GM10266 (cell line): Measurements from ENCODE around the gene ZSCAN32.

Experiments used
- DNase-seq: peaks from one replicate; pipeline ENCODE4 v3.0.0; 2012; ENCODE audit errors: extremely low spot score
- CTCF ChIP-seq: IDR thresholded peaks from 2 replicates; pipeline ENCODE4 v1.5.1; 2012; ENCODE audit warnings: mild to moderate bottlenecking, low read depth; ENCODE audit not compliant: control insufficient read depth, insufficient read depth; ENCODE audit errors: missing control alignments

ZSCAN32 gene

GRCh38 chr16:3358871-3359270 is 41.9 kb downstream of the ZSCAN32 start:
- DNase-seq = no peak
- TF ChIP-seq CTCF = no peak

GRCh38 chr16:3356118-3356517 is 44.7 kb downstream of the ZSCAN32 start:
- no peak for TF ChIP-seq CTCF
- DNase-seq = no peak

DNA sequence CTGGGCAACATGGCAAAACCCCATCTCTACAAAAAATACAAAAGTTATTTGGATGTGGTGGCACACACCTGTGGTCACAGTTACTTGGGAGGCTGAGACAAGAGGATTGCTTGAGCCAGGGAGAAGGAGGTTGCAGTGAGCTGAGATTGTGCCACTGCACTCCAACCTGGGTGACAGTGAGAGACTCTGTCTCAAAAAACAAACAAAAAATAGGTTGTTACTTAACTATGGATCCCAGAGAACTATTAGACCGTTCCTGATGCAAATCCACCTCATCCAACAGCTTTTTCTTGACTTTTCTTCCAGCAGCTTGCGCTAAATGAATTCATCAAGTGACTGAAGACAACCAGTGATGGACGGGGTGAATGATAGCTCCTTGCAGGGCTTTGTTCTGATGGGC is 45.2 kb downstream of the ZSCAN32 start, which contains the start of gene OR2C1:
TSS of gene OR2C1 (plus strand) at position 301 of the 400 bp plus-strand sequence. CDS start at position 353, 52 bp downstream.
- TF ChIP-seq CTCF = no peak
- no peak for DNase-seq

GRCh38 chr16:3349175-3349574 is 51.6 kb downstream of the ZSCAN32 start:
- DNase-seq = no peak
- no peak for TF ChIP-seq CTCF

- no peak for DNase-seq
- TF ChIP-seq CTCF = no peak
Measured at GRCh38 chr16:3348547-3349167, 52.1 kb downstream of the ZSCAN32 start.

- no peak for TF ChIP-seq CTCF
- no peak for DNase-seq
Measured at GRCh38 chr16:3347586-3347985, 53.2 kb downstream of the ZSCAN32 start.

- no peak for DNase-seq
- no peak for TF ChIP-seq CTCF
Measured at GRCh38 chr16:3346041-3346440, 54.8 kb downstream of the ZSCAN32 start.
